Sigmoid colon (tissue), 7 donors: ENCODE results near the gene TBC1D19. TPM values are rescaled to one million over a fixed set of nuclear protein-coding genes. Genes with fewer than 3 reads are reported as not detected.

Experiments used
- DNase-seq: peaks from one replicate; pipeline ENCODE4 v3.0.0-alpha.2; 2019
- H3K27ac ChIP-seq, 4 donors: fragments of 200-600 bp; sonication (generic); one replicate each; pipeline ENCODE4 v1.5.1; 2016 to 2019; ENCODE audit warnings: mild to moderate bottlenecking in 1 of 4
- H3K27me3 ChIP-seq, 3 donors: fragments of 200-600 bp; sonication (generic); one replicate each; pipeline ENCODE4 v1.5.1; 2019; ENCODE audit warnings: mild to moderate bottlenecking in 1 of 3
- H3K36me3 ChIP-seq, 4 donors: fragments of 200-600 bp; sonication (generic); one replicate each; pipeline ENCODE4 v1.5.1; 2016 to 2019
- H3K4me1 ChIP-seq, 4 donors: fragments of 200-600 bp; sonication (generic); one replicate each; pipeline ENCODE4 v1.5.1; 2017 to 2019
- H3K4me3 ChIP-seq, 4 donors: fragments of 200-600 bp; sonication (generic); one replicate each; pipeline ENCODE4 v1.5.1; 2017 to 2019; ENCODE audit warnings: mild to moderate bottlenecking in 2 of 4, moderate library complexity in 1 of 4
- H3K9me3 ChIP-seq, 4 donors: fragments of 200-600 bp in 3 of 4; sonication (generic) in 3 of 4; one replicate each; pipeline versions ENCODE4 v1.5.1 to v1.6.1; 2013 to 2019
- EP300 ChIP-seq, 4 donors: sonication (generic); formaldehyde crosslinking; IDR thresholded peaks; one replicate each; pipeline ENCODE4 v1.6.1; 2017; ENCODE audit warnings: antibody characterized with exemption in 4 of 4
- POLR2A ChIP-seq, 2 donors: fragments of 450-650 bp; IDR thresholded peaks; one replicate each; pipeline ENCODE4 v1.6.1; 2016; ENCODE audit warnings: antibody characterized with exemption in 2 of 2, mild to moderate bottlenecking in 2 of 2, moderate library complexity in 2 of 2
- POLR2AphosphoS5 ChIP-seq, 4 donors: sonication (generic); formaldehyde crosslinking; IDR thresholded peaks; one replicate each; pipeline ENCODE4 v1.6.1; 2017; ENCODE audit warnings: antibody characterized with exemption in 4 of 4
- WGBS, 2 donors: extraction: QIAGEN DNeasy Blood & Tissue Kit; methylation state at CpG; one replicate each; pipeline ENCODE4 v1.1.7; 2013; 5-methylcytosine and 5-hydroxymethylcytosine counted together
- intact Hi-C: fragments of 100-400 bp; cut with DNase I; formaldehyde crosslinking; loops from one replicate; pipeline ENCODE4 v1.15.1; 2023
- polyA plus RNA-seq, 3 donors: library from polyadenylated mRNA; stranded (reverse); fragments of 200-250 nt; gene quantifications; one replicate each; pipeline ENCODE4 v1.2.3, GENCODE V29; 2013
- total RNA-seq, 4 donors: library from RNA; depleted of rRNA; stranded (reverse); fragments of >200 nt; gene quantifications; one replicate each; pipeline ENCODE4 v1.1.0, GENCODE V29; 2016
- TF ChIP-seq, protein P1 (sequence below), 4 experiments: fragments of 450-650 bp in 3 of 4; fragments of 200-600 bp in 1 of 4; IDR thresholded peaks; one replicate each; pipeline ENCODE4 v1.5.1; 2016 to 2019; ENCODE audit warnings: antibody characterized with exemption in 4 of 4, mild to moderate bottlenecking in 3 of 4, moderate library complexity in 2 of 4
- donor health status: healthy with polysubstance abuse.
- donor health status: Bipolar disorder and iron deficiency.
- donor health status: healthy.

The TBC1D19 gene
- total and polyA plus RNA-seq, 7 donors, result 1.4 to 31.8 (median 21.6) TPM

DNA sequence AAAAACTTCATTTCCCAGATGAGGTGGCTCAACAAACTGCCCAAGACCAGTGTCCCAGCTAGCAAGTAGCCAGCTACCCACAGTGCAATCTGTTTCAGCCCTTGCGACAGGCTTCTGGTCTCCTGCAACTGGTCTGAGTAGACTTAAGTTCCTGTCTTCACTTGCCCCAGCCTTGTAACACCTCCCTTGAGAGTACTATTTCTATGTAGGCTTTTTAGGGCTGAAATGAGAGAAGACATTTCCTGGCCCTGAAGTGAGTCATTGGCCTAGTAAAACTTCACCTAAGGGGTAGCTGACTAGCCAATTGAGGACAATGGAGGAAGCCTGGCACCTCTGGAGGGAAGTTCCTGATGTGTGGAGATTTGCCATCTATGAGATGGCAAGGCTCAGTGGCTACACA is 196.7 kb downstream of the TBC1D19 start:
- Histone ChIP-seq H3K27ac (peak overlapping the region in 1 of 4 donors; percentile 40), H3K4me1 (peaks cover 0 to 16% (median 12%) of the 10 kb centered on the region in 4 donors), H3K4me3 (no peak overlapping the region), H3K27me3 (no peaks in the 10 kb centered on the region), H3K36me3 (no peaks in the 10 kb centered on the region), H3K9me3 (no peaks in the 10 kb centered on the region)
- WGBS, 2 donors, result 82 to 100% methylated on average over 1 of the region's 1 CpG
- no peak for DNase-seq
- intact Hi-C loops, result no loop called here
- TF ChIP-seq, protein P1, sequence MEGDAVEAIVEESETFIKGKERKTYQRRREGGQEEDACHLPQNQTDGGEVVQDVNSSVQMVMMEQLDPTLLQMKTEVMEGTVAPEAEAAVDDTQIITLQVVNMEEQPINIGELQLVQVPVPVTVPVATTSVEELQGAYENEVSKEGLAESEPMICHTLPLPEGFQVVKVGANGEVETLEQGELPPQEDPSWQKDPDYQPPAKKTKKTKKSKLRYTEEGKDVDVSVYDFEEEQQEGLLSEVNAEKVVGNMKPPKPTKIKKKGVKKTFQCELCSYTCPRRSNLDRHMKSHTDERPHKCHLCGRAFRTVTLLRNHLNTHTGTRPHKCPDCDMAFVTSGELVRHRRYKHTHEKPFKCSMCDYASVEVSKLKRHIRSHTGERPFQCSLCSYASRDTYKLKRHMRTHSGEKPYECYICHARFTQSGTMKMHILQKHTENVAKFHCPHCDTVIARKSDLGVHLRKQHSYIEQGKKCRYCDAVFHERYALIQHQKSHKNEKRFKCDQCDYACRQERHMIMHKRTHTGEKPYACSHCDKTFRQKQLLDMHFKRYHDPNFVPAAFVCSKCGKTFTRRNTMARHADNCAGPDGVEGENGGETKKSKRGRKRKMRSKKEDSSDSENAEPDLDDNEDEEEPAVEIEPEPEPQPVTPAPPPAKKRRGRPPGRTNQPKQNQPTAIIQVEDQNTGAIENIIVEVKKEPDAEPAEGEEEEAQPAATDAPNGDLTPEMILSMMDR (IDR thresholded peaks at IDR 0.05), result no peak
- TF ChIP-seq EP300 (IDR thresholded peaks at IDR 0.05) (no peak), POLR2A (IDR thresholded peaks at IDR 0.05) (no peak), POLR2AphosphoS5 (IDR thresholded peaks at IDR 0.05) (no peak)

DNA sequence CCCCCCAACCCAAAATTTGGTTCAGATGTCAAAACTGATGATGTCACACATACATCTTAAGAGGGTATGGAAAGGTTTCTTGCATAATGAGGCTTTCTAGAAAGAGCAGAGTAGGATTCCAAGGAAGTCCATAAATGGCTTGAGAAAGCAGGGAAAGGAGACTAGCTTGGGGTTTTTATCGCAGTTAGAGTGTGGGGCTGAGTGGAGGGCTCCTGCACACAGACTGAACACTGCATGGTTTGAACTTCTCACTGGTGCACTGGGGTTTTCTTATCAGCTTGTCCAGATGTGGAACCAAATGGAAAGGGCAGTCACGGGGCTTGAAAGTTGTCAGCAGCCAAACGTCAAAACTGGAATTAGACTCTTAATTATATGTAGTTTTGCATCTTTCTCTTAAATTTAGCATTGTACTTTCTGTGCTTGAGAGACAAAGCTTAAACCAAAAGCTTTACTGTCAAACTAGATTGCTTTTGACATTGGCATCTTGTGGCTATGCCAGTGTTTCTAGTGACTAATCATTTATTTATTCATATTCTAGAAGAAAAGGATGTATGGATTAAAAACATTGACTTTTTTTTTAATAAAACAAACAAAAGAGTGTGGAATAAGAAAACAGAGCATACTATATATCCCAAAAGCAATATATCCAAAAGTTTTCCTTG is 198.4 kb downstream of the TBC1D19 start:
- no peak overlapping the region for H3K4me3 ChIP-seq
- TF ChIP-seq POLR2A (IDR thresholded peaks at IDR 0.05) (no peak), POLR2AphosphoS5 (IDR thresholded peaks at IDR 0.05) (no peak), EP300 (IDR thresholded peaks at IDR 0.05) (no peak)
- TF ChIP-seq, protein P1 (IDR thresholded peaks at IDR 0.05), result no peak
- no peaks in the 10 kb centered on the region for H3K9me3 ChIP-seq
- no peaks in the 10 kb centered on the region for H3K27me3 ChIP-seq
- 64 to 68% methylated on average over 3 of the region's 3 CpGs for WGBS, 2 donors
- DNase-seq, result no peak
- no peak overlapping the region for H3K27ac ChIP-seq
- peaks cover 0 to 18% (median 14%) of the 10 kb centered on the region in 4 donors for H3K4me1 ChIP-seq
- intact Hi-C loops, result no loop called here
- H3K36me3 ChIP-seq, result no peaks in the 10 kb centered on the region

DNA sequence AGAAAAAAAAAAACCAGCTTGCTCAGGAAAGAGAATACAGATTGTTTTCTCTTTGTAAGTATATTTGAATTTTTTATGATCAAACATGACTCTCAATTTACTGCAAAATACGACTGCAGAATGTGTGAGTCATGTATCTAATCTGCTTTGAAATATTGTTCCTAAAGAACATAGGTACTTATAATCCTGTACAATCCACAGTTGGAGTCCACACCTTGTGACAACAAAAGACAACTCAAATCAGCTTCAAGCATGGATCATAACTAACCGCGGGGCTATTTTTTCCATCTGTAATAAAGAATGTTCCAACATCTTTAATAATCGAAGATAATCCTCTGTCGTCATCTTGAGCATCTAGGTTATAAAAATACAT is 198.9 kb downstream of the TBC1D19 start:
- H3K27ac ChIP-seq, result no peak overlapping the region
- H3K27me3 ChIP-seq, result no peaks in the 10 kb centered on the region
- no peaks in the 10 kb centered on the region for H3K36me3 ChIP-seq
- intact Hi-C loops, result no loop called here
- H3K4me3 ChIP-seq, result no peak overlapping the region
- 19 to 59% methylated on average over 5 of the region's 5 CpGs for WGBS, 2 donors
- no peak for TF ChIP-seq EP300 (IDR thresholded peaks at IDR 0.05)
- no peak for TF ChIP-seq POLR2AphosphoS5 (IDR thresholded peaks at IDR 0.05)
- TF ChIP-seq, protein P1 (IDR thresholded peaks at IDR 0.05), result no peak
- TF ChIP-seq POLR2A (IDR thresholded peaks at IDR 0.05), result no peak
- peaks cover 0 to 23% (median 19%) of the 10 kb centered on the region in 4 donors for H3K4me1 ChIP-seq
- H3K9me3 ChIP-seq, result no peaks in the 10 kb centered on the region
- no peak for DNase-seq

DNA sequence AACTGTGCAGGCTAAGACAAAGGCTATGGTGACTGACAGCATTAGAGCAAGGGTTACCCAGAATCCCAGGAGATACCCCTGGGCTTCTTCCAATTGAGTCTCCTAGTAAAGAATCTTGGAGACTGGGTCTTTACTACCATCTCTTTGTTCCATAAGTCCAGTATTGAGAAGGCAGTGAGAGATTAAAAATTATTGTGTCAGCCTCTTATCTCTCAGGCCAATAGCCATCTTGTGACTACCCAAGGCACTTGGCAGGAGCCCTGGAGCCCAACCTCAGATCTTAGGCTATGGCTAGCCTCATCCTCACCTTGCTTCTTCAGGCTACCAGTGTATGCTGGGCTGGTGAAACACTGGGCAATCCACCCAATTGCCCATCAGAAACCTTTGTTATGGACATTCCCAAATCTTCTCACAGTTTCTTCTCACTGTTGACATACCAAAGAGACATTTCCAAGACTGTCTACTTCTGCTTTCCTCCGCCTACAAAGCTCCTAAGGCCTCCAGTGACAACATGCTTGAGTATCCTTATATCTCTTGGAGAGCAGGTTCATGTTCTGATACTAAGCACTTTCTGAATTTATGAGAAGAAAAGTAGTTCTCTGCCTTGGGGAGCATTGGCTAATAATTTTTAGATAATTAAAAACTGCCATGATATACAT is 200.5 kb downstream of the TBC1D19 start:
- Histone ChIP-seq H3K9me3 (no peaks in the 10 kb centered on the region), H3K27me3 (no peaks in the 10 kb centered on the region), H3K4me1 (peaks cover 0 to 26% (median 22%) of the 10 kb centered on the region in 4 donors), H3K27ac (no peak overlapping the region), H3K4me3 (no peak overlapping the region), H3K36me3 (no peaks in the 10 kb centered on the region)
- no peak for DNase-seq
- no peak for TF ChIP-seq POLR2AphosphoS5 (IDR thresholded peaks at IDR 0.05)
- no peak for TF ChIP-seq POLR2A (IDR thresholded peaks at IDR 0.05)
- TF ChIP-seq, protein P1 (IDR thresholded peaks at IDR 0.05), result no peak
- no peak for TF ChIP-seq EP300 (IDR thresholded peaks at IDR 0.05)
- intact Hi-C loops, result no loop called here
- WGBS, 2 donors, result 91 to 98% methylated on average over 1 of the region's 1 CpG
